ENCODE results near the gene GABBR1.

Gene GABBR1

GRCh38 chr6:29527126-29527525, 105.9 kb downstream of the GABBR1 start:
- no peak for DNase-seq (ENCODE audit: low spot score)

- DNase-seq (ENCODE audit: low spot score), result no peak
Observed at GRCh38 chr6:29525311-29525639, 107.7 kb downstream of the GABBR1 start.

- no peak for DNase-seq (ENCODE audit: low spot score)
Observed at GRCh38 chr6:29524444-29525310, 108.3 kb downstream of the GABBR1 start.

GRCh38 chr6:29524044-29524443, 108.9 kb downstream of the GABBR1 start:
- DNase-seq (ENCODE audit: low spot score), result no peak

- DNase-seq (ENCODE audit: low spot score), result no peak
Observed at GRCh38 chr6:29522227-29522626, 110.8 kb downstream of the GABBR1 start.

- DNase-seq (ENCODE audit: low spot score), result no peak
Observed at GRCh38 chr6:29521006-29521680, 111.8 kb downstream of the GABBR1 start.

GRCh38 chr6:29520232-29520631, 112.8 kb downstream of the GABBR1 start:
- DNase-seq (ENCODE audit: low spot score), result no peak

GRCh38 chr6:29519291-29520010, 113.5 kb downstream of the GABBR1 start:
- no peak for DNase-seq (ENCODE audit: low spot score)

GRCh38 chr6:29517728-29518440, 115.1 kb downstream of the GABBR1 start:
- no peak for DNase-seq (ENCODE audit: low spot score)

GRCh38 chr6:29517245-29517644, 115.7 kb downstream of the GABBR1 start:
- DNase-seq (ENCODE audit: low spot score), result no peak

- DNase-seq (ENCODE audit: low spot score), result no peak
Observed at GRCh38 chr6:29516108-29516507, 116.9 kb downstream of the GABBR1 start.

GRCh38 chr6:29510746-29511300, 122.2 kb downstream of the GABBR1 start:
- DNase-seq (ENCODE audit: low spot score), result no peak

- DNase-seq (ENCODE audit: low spot score), result no peak
Observed at GRCh38 chr6:29510202-29510601, 122.8 kb downstream of the GABBR1 start.
